Mucosa of gallbladder (tissue), 1 donor: ENCODE data around the gene RGL2. TPM values are rescaled to one million over a fixed set of nuclear protein-coding genes. Genes with fewer than 3 reads are reported as not detected.
"Not testable (repeated sequence)": the region's sequence is repeated elsewhere in the genome, so short reads cannot be mapped to it uniquely, and the experiment has no call there.

ENCODE experiments used
- DNase-seq: peaks from one replicate; pipeline ENCODE4 v3.0.0-alpha.2; 2020; ENCODE audit warnings: low spot score
- total RNA-seq: library from RNA; stranded (reverse); gene quantifications from one replicate; pipeline ENCODE4 v1.2.1, GENCODE V29; 2021
- donor health status: DM: no; HTN: no; CAD: no.

The RGL2 gene
- total RNA-seq, 1 donor from 2014 or later: 158 TPM

- no peak for DNase-seq
Measured at GRCh38 chr6:33294086-33294823, 4.5 kb downstream of the RGL2 start.

- DNase-seq: no peak
Measured at GRCh38 chr6:33292996-33293682, 5.6 kb downstream of the RGL2 start.

- DNase-seq: no peak
Measured at GRCh38 chr6:33290459-33290858, 8.3 kb downstream of the RGL2 start.

- DNase-seq: no peak
Measured at GRCh38 chr6:33289784-33290315, 8.9 kb downstream of the RGL2 start.

GRCh38 chr6:33288921-33289783, 9.6 kb downstream of the RGL2 start, which contains the start of the genes PFDN6 and WDR46:
PFDN6 (plus strand) TSS chr6:33289601; CDS start chr6:33289857, 256 bp downstream.
WDR46 (minus strand) TSS chr6:33289239; CDS start chr6:33289170, 69 bp downstream.
- DNase-seq: peak; percentile 85

GRCh38 chr6:33288141-33288920, 10.4 kb downstream of the RGL2 start:
- DNase-seq: no peak

- no peak for DNase-seq
Measured at GRCh38 chr6:33286946-33287914, 11.5 kb downstream of the RGL2 start.

GRCh38 chr6:33285214-33285613, 13.5 kb downstream of the RGL2 start:
- DNase-seq: not testable (repeated sequence)

- DNase-seq: no peak
Measured at GRCh38 chr6:33280539-33280938, 18.2 kb downstream of the RGL2 start.

GRCh38 chr6:33279971-33280511, 18.7 kb downstream of the RGL2 start:
- DNase-seq: no peak

- no peak for DNase-seq
Measured at GRCh38 chr6:33279257-33279695, 19.5 kb downstream of the RGL2 start.

- no peak for DNase-seq
Measured at GRCh38 chr6:33278810-33279209, 19.9 kb downstream of the RGL2 start.

- no peak for DNase-seq
Measured at GRCh38 chr6:33278392-33278741, 20.4 kb downstream of the RGL2 start.

GRCh38 chr6:33277663-33278391, 20.9 kb downstream of the RGL2 start:
- no peak for DNase-seq

- DNase-seq: peak; percentile 69
Measured at GRCh38 chr6:33276864-33277662, 21.7 kb downstream of the RGL2 start, which contains the start of gene B3GALT4. B3GALT4 (plus strand) TSS chr6:33277123; CDS start chr6:33277420, 297 bp downstream.

GRCh38 chr6:33276581-33276863, 22.2 kb downstream of the RGL2 start:
- no peak for DNase-seq

GRCh38 chr6:33275795-33276580, 22.8 kb downstream of the RGL2 start:
- DNase-seq: not testable (repeated sequence)
